HepG2 (cell line): Measurements from ENCODE around the gene ABCB4. TPM values are rescaled to one million over a fixed set of nuclear protein-coding genes. Genes with fewer than 3 reads are reported as not detected.

Experiments used
- ATAC-seq: fragments of 200-7000 bp; cut with Tn5 transposase; 3 replicates; pipeline ENCODE4 v1.9.1; 2020; ENCODE audit warnings: mild to moderate bottlenecking, moderate library complexity
- BruUV-seq: library from RNA; stranded (reverse); fragments of 400-500 nt; replicated peaks from 2 replicates; lab custom pipeline; 2021; lab: Mats Ljungman, UMichigan
- CTCF ChIA-PET: fragments of 300-600 bp; formaldehyde crosslinking; extraction: SDS; loops from one replicate; lab custom pipeline; 2021; ENCODE audit warnings: low total read pairs, inconsistent platforms, low intra/inter-chr PET ratio; lab: Yijun Ruan, JAX
- POLR2A ChIA-PET: fragments of 350-600 bp; sonication (Branson Sonifier 250); formaldehyde crosslinking; loops from one replicate; lab custom pipeline; 2020; ENCODE audit warnings: antibody characterized with exemption, inconsistent platforms; lab: Yijun Ruan, JAX
- DNase-seq: peaks from one replicate; pipeline ENCODE4 v3.0.0-alpha.2; 2015; ENCODE audit warnings: low spot score
- FAIRE-seq: peaks from 3 replicates; lab custom pipeline; 2011; peaks lifted over from hg19 to GRCh38; lab: Jason Lieb, UNC
- H2AFZ ChIP-seq: one replicate; pipeline ENCODE4 v1.6.1; 2011; ENCODE audit warnings: low read length, inconsistent platforms
- H3K27ac ChIP-seq: fragments of 300-600 bp; 3 replicates; pipeline ENCODE4 v1.8.0; 2011; ENCODE audit warnings: mixed run types, mild to moderate bottlenecking, mixed read lengths, low read length, inconsistent platforms; ENCODE audit not compliant: insufficient read depth; ENCODE audit errors: extremely low read length
- H3K27me3 ChIP-seq, 2 experiments: fragments of 200-600 bp in 1 of 2; 2 replicates in 1 of 2; 3 replicates in 1 of 2; pipeline versions ENCODE4 v1.6.0 to v1.8.0; 2011; ENCODE audit warnings: low read length in 2 of 2, mild to moderate bottlenecking in 2 of 2, moderate library complexity in 2 of 2, inconsistent platforms in 1 of 2; ENCODE audit not compliant: insufficient read depth in 2 of 2, control insufficient read depth in 1 of 2
- H3K36me3 ChIP-seq, 2 experiments: fragments of 200-600 bp in 1 of 2; replicated peaks in 1 of 2; 2 replicates in 1 of 2; 3 replicates in 1 of 2; pipeline versions ENCODE4 v1.5.1 to v1.8.0; 2011; ENCODE audit warnings: low read length in 2 of 2, inconsistent platforms in 1 of 2; ENCODE audit not compliant: insufficient read depth in 2 of 2, control insufficient read depth in 1 of 2
- H3K4me1 ChIP-seq: 2 replicates; pipeline ENCODE4 v1.5.1; 2012; ENCODE audit warnings: low read length, inconsistent platforms; ENCODE audit not compliant: insufficient read depth
- H3K4me2 ChIP-seq: 2 replicates; pipeline ENCODE4 v1.6.0; 2011; ENCODE audit warnings: low read depth, low read length, inconsistent platforms
- H3K4me3 ChIP-seq, 3 experiments: fragments of 200-600 bp in 1 of 3; sonication (generic), shearing (Covaris generic) in 1 of 3; replicated peaks in 1 of 3; 2 replicates each; pipeline ENCODE4 v1.5.1; 2011 to 2016; ENCODE audit warnings: low read length in 3 of 3, inconsistent platforms in 2 of 3, low read depth in 2 of 3, mild to moderate bottlenecking in 2 of 3, control low read depth in 1 of 3, mixed read lengths in 1 of 3; ENCODE audit not compliant: insufficient read depth in 1 of 3
- H3K79me2 ChIP-seq: one replicate; pipeline ENCODE4 v1.6.1; 2011; ENCODE audit warnings: low read length, inconsistent platforms; ENCODE audit not compliant: insufficient read depth
- H3K9ac ChIP-seq: 2 replicates; pipeline ENCODE4 v1.6.0; 2011; ENCODE audit warnings: mild to moderate bottlenecking, low read depth, low read length, inconsistent platforms; ENCODE audit not compliant: insufficient read depth
- H3K9me3 ChIP-seq: 2 replicates; pipeline ENCODE4 v1.5.1; 2012; ENCODE audit warnings: mild to moderate bottlenecking, low read length
- H4K20me1 ChIP-seq: 2 replicates; pipeline ENCODE4 v1.6.0; 2011; ENCODE audit warnings: inconsistent platforms, mild to moderate bottlenecking, low read length, moderate library complexity; ENCODE audit not compliant: insufficient read depth
- EED ChIP-seq: sonication (generic); formaldehyde crosslinking; IDR thresholded peaks from 2 replicates; pipeline ENCODE4 v1.5.0; 2020; ENCODE audit warnings: mild to moderate bottlenecking, missing genetic modification reagents
- FOXP4 ChIP-seq: sonication (generic); formaldehyde crosslinking; IDR thresholded peaks from 2 replicates; pipeline ENCODE4 v1.4.0; 2020; ENCODE audit warnings: missing genetic modification reagents
- GPBP1L1 ChIP-seq: sonication (generic); formaldehyde crosslinking; IDR thresholded peaks from 2 replicates; pipeline ENCODE4 v1.5.0; 2020; ENCODE audit warnings: mild to moderate bottlenecking, missing genetic modification reagents
- ISL2 ChIP-seq: sonication (generic); formaldehyde crosslinking; IDR thresholded peaks from 2 replicates; pipeline ENCODE4 v1.5.0; 2020; ENCODE audit warnings: missing genetic modification reagents
- MIXL1 ChIP-seq: IDR thresholded peaks from 2 replicates; pipeline ENCODE4 v1.6.1; 2016
- NONO ChIP-seq, 2 experiments: fragments of 450-650 bp in 1 of 2; sonication (generic) in 1 of 2; formaldehyde crosslinking in 1 of 2; IDR thresholded peaks in 1 of 2; conservative IDR thresholded peaks in 1 of 2; 2 replicates each; pipeline versions ENCODE4 v1.6.1 to v1.8.0; 2017 to 2022; ENCODE audit warnings: mild to moderate bottlenecking in 1 of 2, missing genetic modification reagents in 1 of 2, moderate library complexity in 1 of 2
- PHF20 ChIP-seq: sonication (generic); formaldehyde crosslinking; IDR thresholded peaks from 2 replicates; pipeline ENCODE4 v1.5.0; 2020; ENCODE audit warnings: mild to moderate bottlenecking, missing genetic modification reagents
- RARA ChIP-seq: IDR thresholded peaks from 2 replicates; pipeline ENCODE4 v1.6.1; 2016; ENCODE audit warnings: missing genetic modification reagents, missing compliant biosample characterization
- REL ChIP-seq: sonication (generic); formaldehyde crosslinking; conservative IDR thresholded peaks from 2 replicates; pipeline ENCODE4 v1.8.0; 2022; ENCODE audit warnings: mild to moderate bottlenecking, missing genetic modification reagents, moderate library complexity
- SAP130 ChIP-seq: IDR thresholded peaks from 2 replicates; pipeline ENCODE4 v1.6.1; 2016; ENCODE audit warnings: low read depth
- TCF7L2 ChIP-seq: IDR thresholded peaks from 2 replicates; pipeline ENCODE4 v1.6.1; 2011; ENCODE audit warnings: mild to moderate bottlenecking, low read depth, low read length, moderate library complexity
- XRCC5 ChIP-seq: fragments of 200-400 bp; formaldehyde crosslinking; optimal IDR thresholded peaks from 2 replicates; pipeline ENCODE3; 2017; ENCODE audit warnings: mild to moderate bottlenecking, low read length
- ZBTB1 ChIP-seq: sonication (generic); formaldehyde crosslinking; IDR thresholded peaks from 2 replicates; pipeline ENCODE4 v1.4.0; 2020; ENCODE audit warnings: missing genetic modification reagents, borderline replicate concordance
- WGBS: methylation state at CpG from one replicate; pipeline ENCODE4 v1.1.6; 2017; ENCODE audit warnings: low lambda C conversion rate; 5-methylcytosine and 5-hydroxymethylcytosine counted together
- in situ Hi-C: cut with HindIII; loops from 2 replicates; pipeline ENCODE4 v1.10.0; 2017; ENCODE audit warnings: low pct_unique_long_range_greater_than_20kb; ENCODE audit not compliant: extremely low pct_ligation_motif_present
- intact Hi-C: fragments of 100-400 bp; cut with micrococcal nuclease; formaldehyde crosslinking; loops from one replicate; pipeline ENCODE4 v1.10.0; 2022; ENCODE audit not compliant: unreplicated experiment
- polyA plus RNA-seq, 8 experiments: library from polyadenylated mRNA; depleted of rRNA in 3 of 8; stranded (reverse) in 7 of 8; unstranded in 1 of 8; fragments of >200 nt; fragmentation: Illumina TruSeq in 4 of 8; extraction: Trizol in 4 of 8; gene quantifications; 2 replicates each; pipeline versions ENCODE4 v1.2.1 to v1.2.3, GENCODE V29; 2011 to 2016; ENCODE audit warnings: low read depth in 4 of 8, missing spikeins in 1 of 8, mixed read lengths in 1 of 8; ENCODE audit not compliant: insufficient read depth in 1 of 8
- total RNA-seq, 5 experiments: library from RNA; depleted of rRNA; stranded (reverse); fragments of >200 nt; fragmentation: Illumina TruSeq; extraction: Trizol; gene quantifications; 2 replicates each; pipeline ENCODE4 v1.2.3, GENCODE V29; 2016; ENCODE audit warnings: low read depth in 1 of 5

Gene ABCB4
- total and polyA plus RNA-seq, 2 of the 13 experiments (the other 11 are each of a cell fraction or from before 2014, with no cell fraction given), result 18.0 to 32.4 TPM

GRCh38 chr7:87513735-87514335 lies 38.4 kb upstream of the ABCB4 start:
- BruUV-seq, result no TSS peak
- Histone ChIP-seq H3K4me1 (no peaks in the 10 kb centered on the region), H3K4me2 (no peak overlapping the region), H3K9ac (no peak overlapping the region), H3K27me3 (no peaks in the 10 kb centered on the region), H3K4me3 (no peak overlapping the region), H4K20me1 (no peaks in the 10 kb centered on the region), H2AFZ (no peak overlapping the region), H3K9me3 (no peaks in the 10 kb centered on the region), H3K79me2 (no peaks in the 10 kb centered on the region), H3K36me3 (peaks cover 4 to 32% of the 10 kb centered on the region in 2 experiments; a peak in 4 of 5 replicates), H3K27ac (no peak overlapping the region)
- intact Hi-C loops, result no loop called here
- in situ Hi-C loops, result no loop called here
- no peak for TF ChIP-seq ZBTB1 (CRISPR knock-in tag)
- no peak for TF ChIP-seq NONO (IDR thresholded peaks at IDR 0.05)
- TF ChIP-seq NONO (CRISPR knock-in tag; conservative IDR thresholded peaks at IDR 0.05), result no peak
- no peak for TF ChIP-seq PHF20 (CRISPR knock-in tag)
- no peak for TF ChIP-seq FOXP4 (CRISPR knock-in tag)
- no peak for TF ChIP-seq TCF7L2
- no peak for TF ChIP-seq GPBP1L1 (CRISPR knock-in tag)
- no peak for TF ChIP-seq XRCC5
- no peak for TF ChIP-seq MIXL1
- no peak for TF ChIP-seq REL (CRISPR knock-in tag)
- TF ChIP-seq ISL2 (CRISPR knock-in tag), result no peak
- no peak for TF ChIP-seq RARA (CRISPR knock-in tag)
- no peak for TF ChIP-seq EED (CRISPR knock-in tag)
- no peak for TF ChIP-seq SAP130 (CRISPR knock-in tag)
- ATAC-seq, result no peak
- no peak for FAIRE-seq
- no peak for DNase-seq
- 95% methylated on average over 5 of the region's 5 CpGs for WGBS
- ChIA-PET CTCF (no interaction called here), POLR2A (no interaction called here)
